B cell (primary cell): ENCODE data around the gene BNIP1. TPM values are rescaled to one million over a fixed set of nuclear protein-coding genes. Genes with fewer than 3 reads are reported as not detected.

ENCODE experiments used
- ATAC-seq: fragments of 200-7000 bp; cut with Tn5 transposase; one replicate; pipeline ENCODE4 v1.10.0; 2021; ENCODE audit warnings: low read depth, mild to moderate bottlenecking, moderate number of reproducible peaks, moderate library complexity
- CTCF ChIA-PET: fragments of 350-600 bp; sonication (Branson Sonifier 250); formaldehyde crosslinking; loops from one replicate; lab custom pipeline; 2021; ENCODE audit warnings: antibody characterized with exemption, inconsistent platforms; lab: Charles Lee
- POLR2A ChIA-PET: fragments of 350-600 bp; sonication (Branson Sonifier 250); formaldehyde crosslinking; loops from one replicate; lab custom pipeline; 2021; ENCODE audit warnings: antibody characterized with exemption; lab: Charles Lee
- DNase-seq: peaks from one replicate; pipeline ENCODE4 v3.0.0; 2013
- H2AFZ ChIP-seq: 2 replicates; pipeline ENCODE4 v1.6.1; 2012; ENCODE audit warnings: mild to moderate bottlenecking, low read depth, low read length; ENCODE audit not compliant: insufficient read depth, poor library complexity, severe bottlenecking
- H3K27ac ChIP-seq, 2 donors: 1 replicate in 1 of 2; 2 replicates in 1 of 2; pipeline ENCODE4 v1.5.1; 2012 to 2013; ENCODE audit warnings: low read length in 2 of 2, mild to moderate bottlenecking in 2 of 2, moderate library complexity in 1 of 2
- H3K27me3 ChIP-seq, 4 experiments: fragments of 200-600 bp in 1 of 4; sonication (generic) in 1 of 4; replicated peaks in 1 of 4; 1 replicate in 2 of 4; 2 replicates in 2 of 4; pipeline versions ENCODE4 v1.6.1 to v1.7.0; 2013 to 2016; ENCODE audit warnings: low read length in 3 of 4, mild to moderate bottlenecking in 2 of 4, mixed read lengths in 1 of 4, moderate library complexity in 1 of 4; ENCODE audit not compliant: insufficient read depth in 4 of 4, control insufficient read depth in 3 of 4; ENCODE audit errors: control extremely low read depth in 1 of 4
- H3K36me3 ChIP-seq, 2 experiments: replicated peaks in 1 of 2; 1 replicate in 1 of 2; 2 replicates in 1 of 2; pipeline versions ENCODE4 v1.6.1 to v1.7.1; 2013; ENCODE audit warnings: low read length in 1 of 2; ENCODE audit not compliant: insufficient read depth in 2 of 2, control insufficient read depth in 1 of 2; ENCODE audit errors: control extremely low read depth in 1 of 2, extremely low read depth in 1 of 2
- H3K4me1 ChIP-seq, 2 donors: fragments of 200-600 bp in 1 of 2; sonication (generic) in 1 of 2; 1 replicate in 1 of 2; 2 replicates in 1 of 2; pipeline versions ENCODE4 v1.5.1 to v1.6.1; 2013 to 2017; ENCODE audit warnings: low read length in 2 of 2; ENCODE audit not compliant: control insufficient read depth in 2 of 2, insufficient read depth in 2 of 2
- H3K4me2 ChIP-seq: replicated peaks from 2 replicates; pipeline ENCODE3; 2012; ENCODE audit warnings: mild to moderate bottlenecking, low read depth, low read length; ENCODE audit not compliant: poor library complexity, severe bottlenecking
- H3K4me3 ChIP-seq, 5 experiments: fragments of 200-600 bp in 1 of 5; sonication (generic) in 1 of 5; 1 replicate in 3 of 5; 2 replicates in 2 of 5; pipeline versions ENCODE4 v1.5.1 to v1.7.0; 2011 to 2016; ENCODE audit warnings: low read length in 4 of 5, mild to moderate bottlenecking in 4 of 5, low read depth in 2 of 5, control low read depth in 1 of 5, moderate library complexity in 1 of 5; ENCODE audit not compliant: insufficient read depth in 1 of 5; ENCODE audit errors: control extremely low read depth in 1 of 5, extremely low read depth in 1 of 5
- H3K79me2 ChIP-seq: fragments of 200-600 bp; sonication (generic); one replicate; pipeline ENCODE4 v1.6.0; 2016; ENCODE audit warnings: low read length; ENCODE audit not compliant: control insufficient read depth, insufficient read depth
- H3K9ac ChIP-seq: fragments of 200-600 bp; sonication (generic); 2 replicates; pipeline ENCODE4 v1.6.1; 2017; ENCODE audit warnings: mild to moderate bottlenecking, low read length, moderate library complexity
- H3K9me3 ChIP-seq, 3 donors: one replicate each; pipeline versions ENCODE4 v1.6.1 to v1.7.1; 2013; ENCODE audit warnings: low read length in 2 of 3; ENCODE audit not compliant: control insufficient read depth in 2 of 3, insufficient read depth in 1 of 3; ENCODE audit errors: control extremely low read depth in 1 of 3
- H4K20me1 ChIP-seq: 2 replicates; pipeline ENCODE4 v1.6.0; 2012; ENCODE audit warnings: mild to moderate bottlenecking, low read length; ENCODE audit not compliant: insufficient read depth, control insufficient read depth, poor library complexity, severe bottlenecking
- H3K27ac Mint-ChIP-seq: one replicate; pipeline ENCODE4 v1.8.0; 2021; ENCODE audit warnings: mixed read lengths
- H3K27me3 Mint-ChIP-seq: one replicate; pipeline ENCODE4 v1.8.0; 2021; ENCODE audit warnings: mixed read lengths
- H3K4me1 Mint-ChIP-seq: one replicate; pipeline ENCODE4 v1.8.0; 2021; ENCODE audit warnings: mixed read lengths
- H3K4me3 Mint-ChIP-seq: one replicate; pipeline ENCODE4 v1.8.0; 2021; ENCODE audit warnings: mixed read lengths
- H3K9me3 Mint-ChIP-seq: one replicate; pipeline ENCODE4 v1.8.0; 2022; ENCODE audit warnings: mixed read lengths; ENCODE audit not compliant: insufficient read depth
- EZH2 ChIP-seq: IDR thresholded peaks from 2 replicates; pipeline ENCODE4 v1.6.1; 2012; ENCODE audit warnings: borderline replicate concordance, low read depth, mild to moderate bottlenecking, moderate library complexity, low read length; ENCODE audit not compliant: insufficient read depth, poor library complexity, severe bottlenecking
- WGBS: methylation state at CpG from one replicate; pipeline ENCODE4 v1.1.5; 2013; ENCODE audit warnings: missing lambda C conversion rate; ENCODE audit not compliant: insufficient coverage; 5-methylcytosine and 5-hydroxymethylcytosine counted together
- intact Hi-C: fragments of 100-400 bp; cut with micrococcal nuclease; formaldehyde crosslinking; loops from one replicate; pipeline ENCODE4 v1.10.0; 2022
- polyA plus RNA-seq: library from polyadenylated mRNA; depleted of rRNA; stranded (reverse); fragments of >200 nt; gene quantifications from 2 replicates; pipeline ENCODE4 v1.2.3, GENCODE V29; 2012
- total RNA-seq, 2 donors: library from RNA; stranded (reverse); fragments of 120-200 nt in 1 of 2; gene quantifications; 1 replicate in 1 of 2; 2 replicates in 1 of 2; pipeline versions ENCODE4 v1.2.3 to v1.2.4, GENCODE V29; 2013 to 2022
- TF ChIP-seq, protein P1 (sequence below): fragments of 200-600 bp; IDR thresholded peaks from one replicate; pipeline ENCODE4 v1.8.0; 2022; ENCODE audit warnings: antibody characterized with exemption, mild to moderate bottlenecking

BNIP1 gene
- total and polyA plus RNA-seq, 2 donors (not counting 1 experiment from before 2014, with no cell fraction given): 8.0 to 15.0 TPM

DNA sequence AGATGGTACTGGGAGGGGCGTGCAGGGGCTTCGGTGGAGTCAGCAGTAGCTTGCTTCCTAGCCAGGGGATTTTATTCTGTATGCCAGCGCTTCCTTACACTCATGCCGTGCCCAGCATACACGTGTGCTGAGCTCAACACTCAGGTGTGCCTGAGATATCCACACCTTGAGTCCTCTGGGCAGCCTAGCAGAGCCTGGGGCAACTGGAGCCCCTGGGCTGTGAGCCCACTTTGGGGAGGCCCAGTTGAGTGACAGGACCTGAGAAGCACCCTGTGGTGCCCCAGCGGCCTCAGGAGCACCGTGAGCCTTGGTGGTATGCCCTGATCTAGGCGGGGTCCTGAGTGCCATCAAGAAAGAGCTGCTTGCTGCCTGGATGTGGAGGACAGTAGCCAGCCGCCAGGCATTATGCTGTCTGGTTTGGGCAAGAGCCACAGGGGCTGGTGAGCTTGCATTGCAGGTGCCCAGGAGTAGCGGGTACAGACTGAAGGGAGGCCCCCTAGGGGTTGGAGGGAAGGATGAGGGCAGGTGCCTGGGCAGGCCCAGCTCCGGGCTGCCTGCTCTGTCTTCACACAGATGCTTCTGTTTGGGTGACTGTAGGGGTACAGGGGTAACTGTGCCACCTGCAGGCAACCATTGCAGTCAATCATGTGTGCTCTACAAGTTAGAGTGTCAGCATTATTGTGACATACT lies 42.9 kb downstream of the BNIP1 start:
- H3K4me3 ChIP-seq: no peak overlapping the region
- Mint-ChIP-seq H3K4me1 (no peaks in the 10 kb centered on the region), H3K27me3 (no peaks in the 10 kb centered on the region), H3K9me3 (no peaks in the 10 kb centered on the region), H3K4me3 (no peak overlapping the region), H3K27ac (no peak overlapping the region)
- H4K20me1 ChIP-seq: no peaks in the 10 kb centered on the region
- POLR2A ChIA-PET: no interaction called here
- no peaks in the 10 kb centered on the region for H3K79me2 ChIP-seq
- H3K27ac ChIP-seq: no peak overlapping the region
- peaks cover 0 to 2% (median 0%) of the 10 kb centered on the region in 4 experiments for H3K27me3 ChIP-seq
- H3K9me3 ChIP-seq: peaks cover 0 to 2% (median 0%) of the 10 kb centered on the region in 3 donors
- no peak overlapping the region for H3K9ac ChIP-seq
- ATAC-seq: no peak
- no peaks in the 10 kb centered on the region for H3K36me3 ChIP-seq
- peak; percentile 18 for DNase-seq
- no peak for TF ChIP-seq EZH2
- TF ChIP-seq, protein P1, sequence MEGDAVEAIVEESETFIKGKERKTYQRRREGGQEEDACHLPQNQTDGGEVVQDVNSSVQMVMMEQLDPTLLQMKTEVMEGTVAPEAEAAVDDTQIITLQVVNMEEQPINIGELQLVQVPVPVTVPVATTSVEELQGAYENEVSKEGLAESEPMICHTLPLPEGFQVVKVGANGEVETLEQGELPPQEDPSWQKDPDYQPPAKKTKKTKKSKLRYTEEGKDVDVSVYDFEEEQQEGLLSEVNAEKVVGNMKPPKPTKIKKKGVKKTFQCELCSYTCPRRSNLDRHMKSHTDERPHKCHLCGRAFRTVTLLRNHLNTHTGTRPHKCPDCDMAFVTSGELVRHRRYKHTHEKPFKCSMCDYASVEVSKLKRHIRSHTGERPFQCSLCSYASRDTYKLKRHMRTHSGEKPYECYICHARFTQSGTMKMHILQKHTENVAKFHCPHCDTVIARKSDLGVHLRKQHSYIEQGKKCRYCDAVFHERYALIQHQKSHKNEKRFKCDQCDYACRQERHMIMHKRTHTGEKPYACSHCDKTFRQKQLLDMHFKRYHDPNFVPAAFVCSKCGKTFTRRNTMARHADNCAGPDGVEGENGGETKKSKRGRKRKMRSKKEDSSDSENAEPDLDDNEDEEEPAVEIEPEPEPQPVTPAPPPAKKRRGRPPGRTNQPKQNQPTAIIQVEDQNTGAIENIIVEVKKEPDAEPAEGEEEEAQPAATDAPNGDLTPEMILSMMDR: no peak
- H2AFZ ChIP-seq: no peak overlapping the region
- H3K4me2 ChIP-seq: no peak overlapping the region
- CTCF ChIA-PET: interaction anchor here (0.9 kb wide), 1 partner anchor 204 kb away, joined by 4 read pairs; the partner anchor contains the start of gene ATP6V0E1
- 79% methylated on average over 11 of the region's 11 CpGs for WGBS
- H3K4me1 ChIP-seq: no peaks in the 10 kb centered on the region
- intact Hi-C loops: no loop called here

GRCh38 chr5:173188280-173188679 lies 43.9 kb downstream of the BNIP1 start:
- Histone ChIP-seq H2AFZ (no peak overlapping the region), H3K9me3 (no peaks in the 10 kb centered on the region), H4K20me1 (no peaks in the 10 kb centered on the region), H3K4me2 (no peak overlapping the region), H3K4me3 (no peak overlapping the region), H3K4me1 (no peaks in the 10 kb centered on the region), H3K79me2 (no peaks in the 10 kb centered on the region), H3K36me3 (no peaks in the 10 kb centered on the region), H3K9ac (no peak overlapping the region), H3K27ac (no peak overlapping the region), H3K27me3 (peaks cover 0 to 7% (median 0%) of the 10 kb centered on the region in 4 experiments)
- no peaks in the 10 kb centered on the region for H3K4me1 Mint-ChIP-seq
- no peak for TF ChIP-seq EZH2
- TF ChIP-seq, protein P1: no peak
- intact Hi-C loops: no loop called here
- H3K27me3 Mint-ChIP-seq: no peaks in the 10 kb centered on the region
- WGBS: 100% methylated on average over 1 of the region's 2 CpGs
- H3K27ac Mint-ChIP-seq: no peak overlapping the region
- ATAC-seq (no peak), DNase-seq (no peak)
- POLR2A ChIA-PET: no interaction called here
- no peaks in the 10 kb centered on the region for H3K9me3 Mint-ChIP-seq
- CTCF ChIA-PET: no interaction called here
- H3K4me3 Mint-ChIP-seq: no peak overlapping the region
